ENCODE measurements around the gene DARS1.

DARS1 gene

DNA sequence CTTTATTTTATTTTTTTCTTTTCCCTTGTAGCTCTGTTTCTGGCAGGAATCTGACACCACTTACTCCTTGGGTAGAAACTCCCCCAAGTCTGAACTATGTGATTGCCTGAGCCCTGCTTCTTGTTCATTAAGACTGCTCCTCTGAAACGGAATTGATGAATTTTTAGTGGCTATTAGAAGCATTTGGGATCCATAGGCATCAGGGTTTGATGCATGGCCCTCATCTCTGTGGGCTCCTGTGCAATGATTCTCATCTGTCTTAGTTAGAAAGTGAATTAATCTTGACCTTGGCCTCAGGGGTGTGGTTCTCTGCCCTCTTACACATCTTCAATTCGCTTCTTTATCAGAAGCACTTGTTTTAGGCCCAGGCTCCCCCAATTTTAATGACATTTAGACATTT is 31.0 kb upstream of the DARS1 start:
- no peak for DNase-seq (ENCODE audit: low read depth in 2 of 2, low spot score in 1 of 2)

GRCh38 chr2:136015699-136016098 is 30.3 kb upstream of the DARS1 start:
- no peak for DNase-seq (ENCODE audit: low read depth in 2 of 2, low spot score in 1 of 2)

GRCh38 chr2:136014411-136014810 is 29.0 kb upstream of the DARS1 start:
- DNase-seq (ENCODE audit: low read depth in 2 of 2, low spot score in 1 of 2), result no peak

DNA sequence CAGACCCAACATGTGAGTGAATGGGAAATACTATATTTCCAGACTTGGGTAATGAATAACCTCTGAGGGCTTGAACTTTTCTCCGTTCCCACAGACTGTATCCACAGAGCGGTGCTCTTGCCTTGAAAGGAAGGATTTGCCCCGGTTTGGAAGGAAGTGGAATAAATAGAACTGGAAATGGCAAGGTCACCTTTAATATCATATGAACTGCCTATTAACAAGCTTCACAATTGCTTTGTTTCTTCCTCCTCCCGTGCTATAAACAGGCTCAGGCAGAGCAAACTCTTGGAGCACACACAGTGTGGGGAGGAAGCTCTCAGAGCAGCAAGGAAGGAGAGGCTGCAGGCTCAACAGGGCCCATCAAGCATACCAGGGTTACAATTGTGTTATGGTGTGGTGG is 28.5 kb upstream of the DARS1 start:
- no peak for DNase-seq (ENCODE audit: low read depth in 2 of 2, low spot score in 1 of 2)

GRCh38 chr2:136013136-136013685 is 27.8 kb upstream of the DARS1 start:
- DNase-seq (ENCODE audit: low read depth in 2 of 2, low spot score in 1 of 2), result no peak

GRCh38 chr2:136012315-136012714 is 26.9 kb upstream of the DARS1 start:
- DNase-seq (ENCODE audit: low read depth in 2 of 2, low spot score in 1 of 2), result no peak

DNA sequence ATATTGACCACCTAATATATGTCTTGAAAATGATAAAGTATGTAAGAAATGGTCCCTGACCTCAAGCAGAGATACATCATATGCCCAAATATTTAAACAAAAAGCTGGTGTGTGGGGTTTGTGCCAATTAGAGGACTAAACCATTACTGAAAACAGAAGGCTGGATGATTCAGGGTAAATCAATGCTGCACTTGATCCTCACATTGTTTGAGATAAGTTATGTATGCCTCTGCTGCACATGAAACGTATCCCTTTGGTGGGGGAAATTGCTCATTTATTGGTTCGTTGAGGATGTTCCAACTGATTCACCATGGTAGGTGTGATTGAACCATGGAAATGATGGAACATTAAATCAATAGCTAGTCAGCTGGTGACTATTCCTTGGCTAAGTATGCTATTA is 24.7 kb upstream of the DARS1 start:
- no peak for DNase-seq (ENCODE audit: low read depth in 2 of 2, low spot score in 1 of 2)

- peak in 1 of 2 donors; percentile 15 for DNase-seq (ENCODE audit: low read depth in 2 of 2, low spot score in 1 of 2)
These were observed 22.9 kb upstream of the DARS1 start for GRCh38 chr2:136008205-136008865.

GRCh38 chr2:136006658-136007057 is 21.2 kb upstream of the DARS1 start:
- no peak for DNase-seq (ENCODE audit: low read depth in 2 of 2, low spot score in 1 of 2)

DNA sequence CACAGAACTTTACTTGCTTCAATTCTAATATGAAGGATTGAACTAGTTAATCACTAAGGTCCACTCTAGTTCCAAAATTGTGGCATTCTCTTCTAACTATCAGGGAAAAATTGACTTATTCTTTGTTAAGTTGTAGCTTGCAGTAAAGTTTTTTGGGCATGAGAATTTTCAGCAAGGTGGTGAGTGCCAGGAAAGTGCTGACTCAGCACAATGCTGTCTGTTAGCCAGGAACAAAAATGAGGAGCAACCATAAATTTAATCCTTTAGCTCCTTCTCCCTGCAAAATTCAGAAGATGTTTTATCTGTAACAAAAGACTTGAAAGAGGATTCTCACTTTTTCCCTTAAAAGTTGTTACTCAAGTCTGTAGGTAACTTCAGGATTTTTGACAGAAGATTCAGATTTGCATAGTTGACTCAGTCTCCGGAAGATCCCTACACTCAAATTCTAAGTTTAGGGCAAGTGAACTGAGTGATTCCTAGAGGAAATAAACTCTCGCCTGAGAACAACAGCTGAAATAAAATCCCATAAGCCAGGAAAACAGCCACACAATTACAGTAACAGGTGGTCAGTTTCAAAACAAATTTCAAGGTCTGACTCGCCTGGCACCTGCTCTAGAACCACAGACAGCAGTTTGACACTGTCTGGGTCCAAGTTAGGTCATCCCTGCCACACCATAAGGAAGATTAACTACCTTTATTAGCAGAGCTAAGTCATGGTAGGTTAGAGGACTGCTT is 20.2 kb upstream of the DARS1 start:
- DNase-seq (ENCODE audit: low read depth in 2 of 2, low spot score in 1 of 2), result no peak

DNA sequence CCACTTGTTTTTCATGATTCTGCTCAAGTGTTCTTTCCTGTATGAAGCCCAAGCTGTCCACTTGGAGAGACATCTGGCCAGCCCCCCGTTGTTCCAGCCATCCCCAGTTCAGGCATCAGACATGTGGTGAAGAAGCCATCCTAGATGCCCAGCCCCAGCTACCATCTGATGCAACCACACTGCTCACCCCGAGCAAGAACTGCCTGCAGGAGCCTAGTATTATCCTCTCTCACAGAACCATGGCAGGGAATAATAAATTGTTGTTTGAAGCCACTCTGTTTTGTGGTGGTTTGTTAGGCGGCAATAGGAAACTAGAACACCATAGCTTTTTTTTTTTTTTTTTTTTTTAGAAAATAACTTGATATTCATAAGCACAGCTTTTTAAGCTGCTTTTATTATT is 19.5 kb upstream of the DARS1 start:
- no peak for DNase-seq (ENCODE audit: low read depth in 2 of 2, low spot score in 1 of 2)

- no peak for DNase-seq (ENCODE audit: low read depth in 2 of 2, low spot score in 1 of 2)
These were observed 15.7 kb upstream of the DARS1 start for GRCh38 chr2:136001131-136001530.

- DNase-seq (ENCODE audit: low read depth in 2 of 2, low spot score in 1 of 2), result no peak
These were observed 15.1 kb upstream of the DARS1 start for GRCh38 chr2:136000502-136000901.

DNA sequence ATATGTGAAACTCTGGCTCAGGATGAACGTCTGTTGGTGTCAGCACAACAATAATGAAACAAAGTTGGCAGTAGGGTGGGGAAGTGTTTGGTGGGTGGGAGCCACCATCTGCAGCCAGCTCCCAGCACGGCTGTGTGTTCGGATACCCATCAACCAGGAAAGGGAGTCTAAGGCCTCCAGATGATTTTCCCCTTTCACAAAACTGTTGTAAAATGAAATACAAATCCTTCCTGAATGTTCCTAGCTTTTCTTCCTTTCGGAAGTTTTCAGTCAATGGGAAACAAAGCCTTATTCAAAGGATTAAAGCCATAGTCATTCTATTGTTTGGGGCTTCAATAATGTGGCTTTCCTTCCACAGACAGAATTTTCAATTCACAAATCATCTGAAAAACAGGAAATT is 14.5 kb upstream of the DARS1 start:
- no peak for DNase-seq (ENCODE audit: low read depth in 2 of 2, low spot score in 1 of 2)

GRCh38 chr2:135998879-135999278 is 13.5 kb upstream of the DARS1 start:
- DNase-seq (ENCODE audit: low read depth in 2 of 2, low spot score in 1 of 2), result no peak

GRCh38 chr2:135997380-135997779 is 12.0 kb upstream of the DARS1 start:
- no peak for DNase-seq (ENCODE audit: low read depth in 2 of 2, low spot score in 1 of 2)

DNA sequence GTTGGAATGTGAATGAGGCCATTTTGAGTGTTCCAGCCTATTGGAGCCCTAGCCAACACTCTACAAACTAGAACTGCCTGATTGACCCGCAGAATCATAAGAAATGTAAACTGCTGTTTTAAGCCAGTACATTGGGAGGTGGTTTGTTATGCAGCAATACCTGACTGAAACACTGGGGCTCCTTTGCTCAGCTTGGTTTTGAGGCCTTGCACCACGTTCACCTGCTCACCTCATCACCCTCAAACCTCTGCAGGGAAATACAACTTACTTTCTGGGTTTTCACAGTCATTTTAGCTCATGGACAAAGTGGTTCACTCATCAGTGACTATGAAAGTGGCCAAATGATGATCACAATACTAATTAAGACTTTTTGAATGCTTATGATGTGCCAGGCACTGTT is 10.9 kb upstream of the DARS1 start:
- DNase-seq (ENCODE audit: low read depth in 2 of 2, low spot score in 1 of 2), result no peak

GRCh38 chr2:135994281-135994680 is 8.9 kb upstream of the DARS1 start:
- no peak for DNase-seq (ENCODE audit: low read depth in 2 of 2, low spot score in 1 of 2)

DNA sequence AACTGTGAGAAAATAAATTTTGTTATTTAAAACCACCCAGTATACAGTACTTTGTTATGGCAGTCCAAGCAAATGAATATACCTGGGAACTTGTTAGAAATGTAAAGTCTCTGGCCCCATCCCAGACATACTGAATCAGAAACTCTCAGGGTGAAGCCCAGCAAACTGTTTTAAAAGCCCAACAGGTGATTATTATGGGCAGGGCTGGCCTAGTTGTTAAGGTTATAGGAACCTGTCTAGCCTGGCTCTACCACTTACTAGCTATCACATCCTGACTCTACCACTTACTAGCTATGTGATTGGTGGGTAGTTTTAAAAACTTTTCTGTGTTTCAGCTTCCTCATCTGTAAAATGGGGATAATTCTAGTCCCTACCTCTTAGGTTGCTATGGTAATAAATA is 8.0 kb upstream of the DARS1 start:
- DNase-seq (ENCODE audit: low read depth in 2 of 2, low spot score in 1 of 2), result no peak

- DNase-seq (ENCODE audit: low read depth in 2 of 2, low spot score in 1 of 2), result no peak
These were observed 6.4 kb upstream of the DARS1 start for GRCh38 chr2:135991861-135992260.

GRCh38 chr2:135987441-135987840 is 2.0 kb upstream of the DARS1 start:
- no peak for DNase-seq (ENCODE audit: low read depth in 2 of 2, low spot score in 1 of 2)

GRCh38 chr2:135986507-135986906 is 1.1 kb upstream of the DARS1 start:
- DNase-seq (ENCODE audit: low read depth in 2 of 2, low spot score in 1 of 2), result no peak
